K562 (cell line): ENCODE results near the gene LTO1. TPM values are rescaled to one million over a fixed set of nuclear protein-coding genes. Genes with fewer than 3 reads are reported as not detected.
A peak's percentile ranks its signal among the peaks of the same experiment; 100 is the strongest.

ENCODE experiments used
- CEBPG ChIP-seq, 3 experiments: fragments of 200-800 bp in 1 of 3; sonication (Bioruptor generic) in 1 of 3; sonication (generic) in 1 of 3; formaldehyde crosslinking in 1 of 3; IDR thresholded peaks in 2 of 3; conservative IDR thresholded peaks in 1 of 3; 2 replicates each; pipeline versions ENCODE4 v1.6.1 to v1.8.0; 2016 to 2022; ENCODE audit warnings: missing compliant biosample characterization in 2 of 3, missing genetic modification characterization in 2 of 3, mild to moderate bottlenecking in 1 of 3, missing genetic modification reagents in 1 of 3
- EP300 ChIP-seq: IDR thresholded peaks from 2 replicates; pipeline ENCODE4 v1.6.1; 2012; ENCODE audit warnings: low read length, improper control_type of control experiment
- EP400 ChIP-seq: fragments of 450-650 bp; IDR thresholded peaks from 2 replicates; pipeline ENCODE4 v1.6.1; 2017; ENCODE audit warnings: antibody characterized with exemption, mild to moderate bottlenecking, moderate library complexity
- EWSR1 ChIP-seq: fragments of 450-650 bp; IDR thresholded peaks from 2 replicates; pipeline ENCODE4 v1.6.1; 2018; ENCODE audit warnings: borderline replicate concordance, mild to moderate bottlenecking, low read depth, moderate library complexity; ENCODE audit not compliant: partially characterized antibody
- RBM39 ChIP-seq: fragments of 200-400 bp; formaldehyde crosslinking; optimal IDR thresholded peaks from 2 replicates; pipeline ENCODE3; 2018; ENCODE audit warnings: low read depth, low read length
- ZNF24 ChIP-seq: fragments of 450-650 bp; IDR thresholded peaks from 2 replicates; pipeline ENCODE4 v1.6.1; 2016
- polyA plus RNA-seq, 8 experiments: library from polyadenylated mRNA; depleted of rRNA in 4 of 8; stranded (reverse) in 5 of 8; unstranded in 3 of 8; fragments of >200 nt; fragmentation: Nextera tagmentation in 2 of 8; fragmentation: Illumina TruSeq in 1 of 8; extraction: Ambion mirVana in 2 of 8; extraction: Trizol in 1 of 8; gene quantifications; 2 replicates each; pipeline versions ENCODE4 v1.2.1 to v1.2.3, GENCODE V29; 2011 to 2014; ENCODE audit warnings: inconsistent platforms in 1 of 8, missing spikeins in 1 of 8
- total RNA-seq, 7 experiments: library from RNA; depleted of rRNA in 6 of 7; stranded (reverse); fragments of >200 nt in 6 of 7; fragmentation: Illumina TruSeq in 2 of 7; extraction: Trizol in 2 of 7; gene quantifications; 2 replicates each; pipeline versions ENCODE4 v1.2.1 to v1.2.3, GENCODE V29; 2011 to 2021; ENCODE audit warnings: low replicate concordance in 1 of 7
- TF ChIP-seq, protein P1 (sequence below): sonication (generic); formaldehyde crosslinking; IDR thresholded peaks from 2 replicates; pipeline ENCODE4 v1.5.0; 2020; ENCODE audit warnings: missing genetic modification reagents
- TF ChIP-seq, protein P2 (sequence below): fragments of 250-450 bp; sonication (Bioruptor Pico); IDR thresholded peaks from 2 replicates; pipeline ENCODE4 v1.5.0; 2020; ENCODE audit warnings: mild to moderate bottlenecking

LTO1 gene
- total and polyA plus RNA-seq, 9 of the 15 experiments (the other 6 are each of a cell fraction or from before 2014, with no cell fraction given), result 2.6 to 43.4 (median 19.1) TPM

GRCh38 chr11:69691463-69691862 lies 16.3 kb upstream of the LTO1 start (continued):
- TF ChIP-seq, protein P1, sequence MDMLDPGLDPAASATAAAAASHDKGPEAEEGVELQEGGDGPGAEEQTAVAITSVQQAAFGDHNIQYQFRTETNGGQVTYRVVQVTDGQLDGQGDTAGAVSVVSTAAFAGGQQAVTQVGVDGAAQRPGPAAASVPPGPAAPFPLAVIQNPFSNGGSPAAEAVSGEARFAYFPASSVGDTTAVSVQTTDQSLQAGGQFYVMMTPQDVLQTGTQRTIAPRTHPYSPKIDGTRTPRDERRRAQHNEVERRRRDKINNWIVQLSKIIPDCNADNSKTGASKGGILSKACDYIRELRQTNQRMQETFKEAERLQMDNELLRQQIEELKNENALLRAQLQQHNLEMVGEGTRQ (CRISPR knock-in tag), result no peak
- TF ChIP-seq EP400 (peak; percentile 23; the same call in 1 of the 2 replicates), ZNF24 (no peak), CEBPG (CRISPR knock-in tag; IDR thresholded peaks at IDR 0.05) (peak; percentile 95), CEBPG (tag; conservative IDR thresholded peaks at IDR 0.05 in 1 of 2, IDR thresholded peaks at IDR 0.05 in 1 of 2) (peak; percentile 67 to 97), EP300 (peak; percentile 87), EWSR1 (no peak), RBM39 (no peak)
- TF ChIP-seq, protein P2, sequence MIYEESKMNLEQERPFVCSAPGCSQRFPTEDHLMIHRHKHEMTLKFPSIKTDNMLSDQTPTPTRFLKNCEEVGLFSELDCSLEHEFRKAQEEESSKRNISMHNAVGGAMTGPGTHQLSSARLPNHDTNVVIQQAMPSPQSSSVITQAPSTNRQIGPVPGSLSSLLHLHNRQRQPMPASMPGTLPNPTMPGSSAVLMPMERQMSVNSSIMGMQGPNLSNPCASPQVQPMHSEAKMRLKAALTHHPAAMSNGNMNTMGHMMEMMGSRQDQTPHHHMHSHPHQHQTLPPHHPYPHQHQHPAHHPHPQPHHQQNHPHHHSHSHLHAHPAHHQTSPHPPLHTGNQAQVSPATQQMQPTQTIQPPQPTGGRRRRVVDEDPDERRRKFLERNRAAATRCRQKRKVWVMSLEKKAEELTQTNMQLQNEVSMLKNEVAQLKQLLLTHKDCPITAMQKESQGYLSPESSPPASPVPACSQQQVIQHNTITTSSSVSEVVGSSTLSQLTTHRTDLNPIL, result no peak
